DND-41 (cell line): ENCODE results near the gene SCUBE1.

Source experiments
- CTCF ChIP-seq: IDR thresholded peaks from 2 replicates; pipeline ENCODE4 v1.5.1; 2012; ENCODE audit warnings: borderline replicate concordance, low read length, moderate library complexity, mild to moderate bottlenecking; ENCODE audit not compliant: poor library complexity, severe bottlenecking; ENCODE audit errors: extremely low read depth
- EZH2 ChIP-seq: IDR thresholded peaks from 3 replicates; pipeline ENCODE4 v1.6.1; 2012; ENCODE audit warnings: borderline replicate concordance, low read depth, mild to moderate bottlenecking, moderate library complexity, low read length, inconsistent platforms; ENCODE audit not compliant: severe bottlenecking

DNA sequence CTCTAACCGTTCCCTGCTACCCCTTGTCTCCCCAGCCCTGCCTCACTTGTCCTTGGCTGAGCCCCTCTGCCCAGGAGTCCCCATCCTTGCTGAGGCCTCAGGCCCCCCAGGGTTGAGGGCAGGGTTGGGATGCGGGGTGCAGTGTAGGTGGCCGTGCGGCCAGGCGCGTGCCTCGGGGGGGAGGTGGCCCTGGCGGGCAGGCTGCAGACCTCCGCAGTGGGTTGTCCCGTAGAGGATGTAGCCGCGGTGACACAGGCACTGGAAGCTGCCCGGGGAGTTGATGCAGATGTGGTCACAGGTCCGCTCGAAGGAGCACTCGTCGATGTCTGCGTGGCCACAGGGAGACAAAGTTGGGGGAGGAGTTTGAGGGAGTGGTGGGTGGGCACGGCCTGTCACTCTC lies 114.3 kb downstream of the SCUBE1 start:
- TF ChIP-seq CTCF (no peak), EZH2 (no peak)
